Body of pancreas (tissue), 4 donors: ENCODE data around the gene TOMM7.

Experiments
- POLR2A ChIP-seq, 3 donors: fragments of 450-650 bp; IDR thresholded peaks; one replicate each; pipeline ENCODE4 v1.6.1; 2016; ENCODE audit warnings: antibody characterized with exemption in 3 of 3, mild to moderate bottlenecking in 2 of 3
- TF ChIP-seq, protein P1 (sequence below), 7 experiments: fragments of 450-650 bp in 4 of 7; fragments of 200-600 bp in 3 of 7; sonication (generic) in 3 of 7; IDR thresholded peaks; one replicate each; pipeline ENCODE4 v1.5.1; 2016 to 2019; ENCODE audit warnings: antibody characterized with exemption in 7 of 7

GRCh38 chr7:22791204-22792158, 31.2 kb downstream of the TOMM7 start:
- TF ChIP-seq, protein P1, sequence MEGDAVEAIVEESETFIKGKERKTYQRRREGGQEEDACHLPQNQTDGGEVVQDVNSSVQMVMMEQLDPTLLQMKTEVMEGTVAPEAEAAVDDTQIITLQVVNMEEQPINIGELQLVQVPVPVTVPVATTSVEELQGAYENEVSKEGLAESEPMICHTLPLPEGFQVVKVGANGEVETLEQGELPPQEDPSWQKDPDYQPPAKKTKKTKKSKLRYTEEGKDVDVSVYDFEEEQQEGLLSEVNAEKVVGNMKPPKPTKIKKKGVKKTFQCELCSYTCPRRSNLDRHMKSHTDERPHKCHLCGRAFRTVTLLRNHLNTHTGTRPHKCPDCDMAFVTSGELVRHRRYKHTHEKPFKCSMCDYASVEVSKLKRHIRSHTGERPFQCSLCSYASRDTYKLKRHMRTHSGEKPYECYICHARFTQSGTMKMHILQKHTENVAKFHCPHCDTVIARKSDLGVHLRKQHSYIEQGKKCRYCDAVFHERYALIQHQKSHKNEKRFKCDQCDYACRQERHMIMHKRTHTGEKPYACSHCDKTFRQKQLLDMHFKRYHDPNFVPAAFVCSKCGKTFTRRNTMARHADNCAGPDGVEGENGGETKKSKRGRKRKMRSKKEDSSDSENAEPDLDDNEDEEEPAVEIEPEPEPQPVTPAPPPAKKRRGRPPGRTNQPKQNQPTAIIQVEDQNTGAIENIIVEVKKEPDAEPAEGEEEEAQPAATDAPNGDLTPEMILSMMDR (IDR thresholded peaks at IDR 0.05), result no peak
- TF ChIP-seq POLR2A (IDR thresholded peaks at IDR 0.05), result no peak
